ENCODE measurements around the gene KRTAP4-16.

GRCh38 chr17:41065829-41066624 lies 36.0 kb downstream of the KRTAP4-16 start, which contains the start of gene KRTAP2-4:
- TF ChIP-seq CTCF (IDR thresholded peaks at IDR 0.05; ENCODE audit: extremely low read depth in 1 of 2, insufficient read depth in 1 of 2, low read depth in 1 of 2, low read length in 2 of 2) (no peak), MYC (IDR thresholded peaks at IDR 0.05; ENCODE audit: low read depth, low read length) (no peak), EZH2 (IDR thresholded peaks at IDR 0.05; ENCODE audit: borderline replicate concordance, low read depth, low read length, severe bottlenecking) (no peak), JUN (IDR thresholded peaks at IDR 0.05; ENCODE audit: borderline replicate concordance, insufficient read depth, insufficient read length, low read depth) (no peak), POLR2AphosphoS5 (IDR thresholded peaks at IDR 0.05; ENCODE audit: insufficient read depth, low read depth, low read length) (no peak), POLR2A (IDR thresholded peaks at IDR 0.05; ENCODE audit: low read depth, low read length) (no peak), MAX (IDR thresholded peaks at IDR 0.05; ENCODE audit: insufficient read depth, insufficient read length) (no peak), FOS (IDR thresholded peaks at IDR 0.05; ENCODE audit: borderline replicate concordance, insufficient read depth, low read length) (no peak)
